Measurements from ENCODE around the gene FLNC.

DNA sequence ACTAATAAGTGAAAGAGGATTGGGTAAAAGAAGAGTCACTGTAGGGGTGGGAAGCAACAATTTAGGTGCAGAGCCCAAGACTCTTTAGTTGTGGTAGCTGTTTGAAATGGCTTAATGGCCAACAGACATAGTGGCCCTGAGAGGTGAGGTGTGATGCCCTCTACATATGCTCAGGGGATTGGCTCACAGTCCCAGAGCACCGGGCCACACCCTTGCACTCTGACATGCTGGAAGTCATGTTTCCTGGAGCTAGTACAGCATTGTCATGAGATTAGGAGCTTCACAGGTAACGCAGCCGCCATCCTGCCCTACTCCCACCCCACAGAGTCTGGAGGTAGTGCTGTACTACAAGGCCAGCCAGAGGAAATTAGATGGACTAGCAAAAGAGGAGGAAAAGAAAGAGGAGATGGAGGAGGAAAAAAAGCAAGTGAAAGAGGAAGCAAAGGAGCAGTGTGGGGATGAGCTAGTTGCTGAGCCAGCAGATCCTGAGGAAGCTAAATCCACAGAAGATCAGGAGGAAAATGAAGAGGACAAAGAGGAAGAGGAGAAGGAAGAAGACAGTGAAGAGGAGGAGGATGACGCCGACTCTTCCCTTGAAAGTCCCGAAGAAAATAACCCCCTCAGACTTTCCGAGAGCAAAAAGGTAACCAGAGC lies 14.8 kb upstream of the FLNC start:
- TF ChIP-seq JUND (IDR thresholded peaks at IDR 0.05), result no peak
- TF ChIP-seq, protein P1, sequence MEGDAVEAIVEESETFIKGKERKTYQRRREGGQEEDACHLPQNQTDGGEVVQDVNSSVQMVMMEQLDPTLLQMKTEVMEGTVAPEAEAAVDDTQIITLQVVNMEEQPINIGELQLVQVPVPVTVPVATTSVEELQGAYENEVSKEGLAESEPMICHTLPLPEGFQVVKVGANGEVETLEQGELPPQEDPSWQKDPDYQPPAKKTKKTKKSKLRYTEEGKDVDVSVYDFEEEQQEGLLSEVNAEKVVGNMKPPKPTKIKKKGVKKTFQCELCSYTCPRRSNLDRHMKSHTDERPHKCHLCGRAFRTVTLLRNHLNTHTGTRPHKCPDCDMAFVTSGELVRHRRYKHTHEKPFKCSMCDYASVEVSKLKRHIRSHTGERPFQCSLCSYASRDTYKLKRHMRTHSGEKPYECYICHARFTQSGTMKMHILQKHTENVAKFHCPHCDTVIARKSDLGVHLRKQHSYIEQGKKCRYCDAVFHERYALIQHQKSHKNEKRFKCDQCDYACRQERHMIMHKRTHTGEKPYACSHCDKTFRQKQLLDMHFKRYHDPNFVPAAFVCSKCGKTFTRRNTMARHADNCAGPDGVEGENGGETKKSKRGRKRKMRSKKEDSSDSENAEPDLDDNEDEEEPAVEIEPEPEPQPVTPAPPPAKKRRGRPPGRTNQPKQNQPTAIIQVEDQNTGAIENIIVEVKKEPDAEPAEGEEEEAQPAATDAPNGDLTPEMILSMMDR (IDR thresholded peaks at IDR 0.05), result no peak
- peak; percentile 20; the same call in 1 of the 2 replicates for TF ChIP-seq POLR2AphosphoS5 (IDR thresholded peaks at IDR 0.05; ENCODE audit: low read depth, low read length)
- TF ChIP-seq RXRA (IDR thresholded peaks at IDR 0.05; ENCODE audit: borderline replicate concordance, low read depth), result no peak
- TF ChIP-seq CHD2 (IDR thresholded peaks at IDR 0.05; ENCODE audit: low read length, partially characterized antibody), result no peak
- TF ChIP-seq, protein P2, sequence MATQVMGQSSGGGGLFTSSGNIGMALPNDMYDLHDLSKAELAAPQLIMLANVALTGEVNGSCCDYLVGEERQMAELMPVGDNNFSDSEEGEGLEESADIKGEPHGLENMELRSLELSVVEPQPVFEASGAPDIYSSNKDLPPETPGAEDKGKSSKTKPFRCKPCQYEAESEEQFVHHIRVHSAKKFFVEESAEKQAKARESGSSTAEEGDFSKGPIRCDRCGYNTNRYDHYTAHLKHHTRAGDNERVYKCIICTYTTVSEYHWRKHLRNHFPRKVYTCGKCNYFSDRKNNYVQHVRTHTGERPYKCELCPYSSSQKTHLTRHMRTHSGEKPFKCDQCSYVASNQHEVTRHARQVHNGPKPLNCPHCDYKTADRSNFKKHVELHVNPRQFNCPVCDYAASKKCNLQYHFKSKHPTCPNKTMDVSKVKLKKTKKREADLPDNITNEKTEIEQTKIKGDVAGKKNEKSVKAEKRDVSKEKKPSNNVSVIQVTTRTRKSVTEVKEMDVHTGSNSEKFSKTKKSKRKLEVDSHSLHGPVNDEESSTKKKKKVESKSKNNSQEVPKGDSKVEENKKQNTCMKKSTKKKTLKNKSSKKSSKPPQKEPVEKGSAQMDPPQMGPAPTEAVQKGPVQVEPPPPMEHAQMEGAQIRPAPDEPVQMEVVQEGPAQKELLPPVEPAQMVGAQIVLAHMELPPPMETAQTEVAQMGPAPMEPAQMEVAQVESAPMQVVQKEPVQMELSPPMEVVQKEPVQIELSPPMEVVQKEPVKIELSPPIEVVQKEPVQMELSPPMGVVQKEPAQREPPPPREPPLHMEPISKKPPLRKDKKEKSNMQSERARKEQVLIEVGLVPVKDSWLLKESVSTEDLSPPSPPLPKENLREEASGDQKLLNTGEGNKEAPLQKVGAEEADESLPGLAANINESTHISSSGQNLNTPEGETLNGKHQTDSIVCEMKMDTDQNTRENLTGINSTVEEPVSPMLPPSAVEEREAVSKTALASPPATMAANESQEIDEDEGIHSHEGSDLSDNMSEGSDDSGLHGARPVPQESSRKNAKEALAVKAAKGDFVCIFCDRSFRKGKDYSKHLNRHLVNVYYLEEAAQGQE (IDR thresholded peaks at IDR 0.05; ENCODE audit: low read depth, low read length), result no peak
- no peak for TF ChIP-seq GATA2 (CRISPR knock-in tag; IDR thresholded peaks at IDR 0.05)
- TF ChIP-seq, protein P3, sequence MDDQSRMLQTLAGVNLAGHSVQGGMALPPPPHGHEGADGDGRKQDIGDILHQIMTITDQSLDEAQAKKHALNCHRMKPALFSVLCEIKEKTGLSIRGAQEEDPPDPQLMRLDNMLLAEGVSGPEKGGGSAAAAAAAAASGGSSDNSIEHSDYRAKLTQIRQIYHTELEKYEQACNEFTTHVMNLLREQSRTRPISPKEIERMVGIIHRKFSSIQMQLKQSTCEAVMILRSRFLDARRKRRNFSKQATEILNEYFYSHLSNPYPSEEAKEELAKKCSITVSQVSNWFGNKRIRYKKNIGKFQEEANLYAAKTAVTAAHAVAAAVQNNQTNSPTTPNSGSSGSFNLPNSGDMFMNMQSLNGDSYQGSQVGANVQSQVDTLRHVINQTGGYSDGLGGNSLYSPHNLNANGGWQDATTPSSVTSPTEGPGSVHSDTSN (IDR thresholded peaks at IDR 0.05), result no peak
- no peak for TF ChIP-seq ELF1 (IDR thresholded peaks at IDR 0.05)
- TF ChIP-seq, protein P4, sequence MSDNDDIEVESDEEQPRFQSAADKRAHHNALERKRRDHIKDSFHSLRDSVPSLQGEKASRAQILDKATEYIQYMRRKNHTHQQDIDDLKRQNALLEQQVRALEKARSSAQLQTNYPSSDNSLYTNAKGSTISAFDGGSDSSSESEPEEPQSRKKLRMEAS (IDR thresholded peaks at IDR 0.05; ENCODE audit: low read depth), result no peak

Measured in SK-N-SH (cell line).